Liver (tissue), 9 donors: Measurements from ENCODE around the gene EDDM3A. TPM values are rescaled to one million over a fixed set of nuclear protein-coding genes. Genes with fewer than 3 reads are reported as not detected.

Experiments used
- DNase-seq: peaks from one replicate; pipeline ENCODE4 v3.0.0-alpha.2; 2017; ENCODE audit warnings: low spot score
- H3K27ac ChIP-seq, 2 donors: one replicate each; pipeline ENCODE4 v1.7.0; 2013; ENCODE audit warnings: inconsistent platforms in 2 of 2, low read length in 2 of 2, control low read depth in 1 of 2, low read depth in 1 of 2, mild to moderate bottlenecking in 1 of 2
- H3K27me3 ChIP-seq, 4 donors: one replicate each; pipeline versions ENCODE4 v1.6.1 to v1.7.0; 2013; ENCODE audit warnings: low read length in 3 of 4, inconsistent platforms in 1 of 4, mild to moderate bottlenecking in 1 of 4, moderate library complexity in 1 of 4; ENCODE audit not compliant: control insufficient read depth in 4 of 4, insufficient read depth in 4 of 4
- H3K36me3 ChIP-seq, 4 donors: one replicate each; pipeline versions ENCODE4 v1.6.1 to v1.7.0; 2013; ENCODE audit warnings: low read length in 3 of 4, mild to moderate bottlenecking in 3 of 4, low read depth in 1 of 4, moderate library complexity in 1 of 4; ENCODE audit not compliant: control insufficient read depth in 4 of 4, insufficient read depth in 3 of 4
- H3K4me1 ChIP-seq, 4 donors: one replicate each; pipeline versions ENCODE4 v1.6.1 to v1.7.0; 2013; ENCODE audit warnings: low read length in 3 of 4, mild to moderate bottlenecking in 3 of 4, moderate library complexity in 1 of 4; ENCODE audit not compliant: control insufficient read depth in 4 of 4, insufficient read depth in 4 of 4
- H3K4me3 ChIP-seq, 3 donors: one replicate each; pipeline versions ENCODE4 v1.6.1 to v1.7.0; 2013; ENCODE audit warnings: low read length in 3 of 3, control low read depth in 1 of 3, low read depth in 1 of 3, mild to moderate bottlenecking in 1 of 3
- H3K9ac ChIP-seq, 2 donors: one replicate each; pipeline ENCODE4 v1.7.0; 2013; ENCODE audit warnings: low read length in 2 of 2, mild to moderate bottlenecking in 2 of 2, moderate library complexity in 2 of 2, control low read depth in 1 of 2, low read depth in 1 of 2
- H3K9me3 ChIP-seq, 4 donors: one replicate each; pipeline versions ENCODE4 v1.6.1 to v1.7.0; 2013; ENCODE audit warnings: low read length in 3 of 4; ENCODE audit not compliant: control insufficient read depth in 4 of 4
- EGR1 ChIP-seq, 2 donors: IDR thresholded peaks; 2 replicates each; pipeline ENCODE4 v1.6.1; 2016 to 2018; ENCODE audit warnings: antibody characterized with exemption in 2 of 2, low read depth in 2 of 2
- FOXA1 ChIP-seq: IDR thresholded peaks from 2 replicates; pipeline ENCODE4 v1.6.1; 2016; ENCODE audit warnings: antibody characterized with exemption
- FOXA2 ChIP-seq: IDR thresholded peaks from 2 replicates; pipeline ENCODE4 v1.6.1; 2016; ENCODE audit warnings: antibody characterized with exemption
- GABPA ChIP-seq, 2 donors: IDR thresholded peaks in 1 of 2; conservative IDR thresholded peaks in 1 of 2; 2 replicates each; pipeline ENCODE4 v1.6.1; 2016; ENCODE audit warnings: antibody characterized with exemption in 2 of 2, mild to moderate bottlenecking in 1 of 2, moderate library complexity in 1 of 2
- HNF4A ChIP-seq, 2 donors: conservative IDR thresholded peaks; 2 replicates each; pipeline ENCODE4 v1.6.1; 2016; ENCODE audit warnings: antibody characterized with exemption in 2 of 2, mild to moderate bottlenecking in 2 of 2
- JUND ChIP-seq, 2 donors: IDR thresholded peaks; 2 replicates each; pipeline ENCODE4 v1.6.1; 2016; ENCODE audit warnings: antibody characterized with exemption in 2 of 2
- MAX ChIP-seq: IDR thresholded peaks from 2 replicates; pipeline ENCODE4 v1.6.1; 2016; ENCODE audit warnings: antibody characterized with exemption
- NR2F2 ChIP-seq: IDR thresholded peaks from 2 replicates; pipeline ENCODE4 v1.6.1; 2016; ENCODE audit warnings: antibody characterized with exemption
- RAD21 ChIP-seq, 2 donors: IDR thresholded peaks; 2 replicates each; pipeline ENCODE4 v1.6.1; 2016; ENCODE audit warnings: antibody characterized with exemption in 2 of 2, mild to moderate bottlenecking in 2 of 2
- RXRA ChIP-seq, 2 donors: IDR thresholded peaks; 2 replicates each; pipeline ENCODE4 v1.6.1; 2017 to 2018; ENCODE audit warnings: antibody characterized with exemption in 2 of 2, mild to moderate bottlenecking in 1 of 2
- SP1 ChIP-seq: IDR thresholded peaks from 2 replicates; pipeline ENCODE4 v1.6.1; 2018; ENCODE audit warnings: antibody characterized with exemption, mild to moderate bottlenecking
- TAF1 ChIP-seq: conservative IDR thresholded peaks from 2 replicates; pipeline ENCODE4 v1.6.1; 2016; ENCODE audit warnings: antibody characterized with exemption, mild to moderate bottlenecking
- ZBTB33 ChIP-seq: IDR thresholded peaks from 2 replicates; pipeline ENCODE4 v1.6.1; 2016; ENCODE audit warnings: antibody characterized with exemption
- WGBS: extraction: QIAGEN DNeasy Blood & Tissue Kit; methylation state at CpG from one replicate; pipeline ENCODE4 v1.1.7; 2013; 5-methylcytosine and 5-hydroxymethylcytosine counted together
- polyA plus RNA-seq, 2 donors: library from polyadenylated mRNA; stranded (reverse) in 1 of 2; unstranded in 1 of 2; fragments of 200-250 nt in 1 of 2; fragments of >200 nt in 1 of 2; fragmentation: Nextera tagmentation in 1 of 2; extraction: Ambion mirVana in 1 of 2; gene quantifications; one replicate each; pipeline versions ENCODE4 v1.2.1 to v1.2.3, GENCODE V29; 2013 to 2015
- total RNA-seq, 2 donors: library from RNA; depleted of rRNA; stranded (reverse); fragments of >200 nt; gene quantifications; one replicate each; pipeline ENCODE4 v1.2.3, GENCODE V29; 2014
- TF ChIP-seq, protein P1 (sequence below): fragments of 150-350 bp; IDR thresholded peaks from 2 replicates; pipeline ENCODE4 v1.5.1; 2017; ENCODE audit warnings: improper control_type of control experiment, low read depth, low read length; ENCODE audit not compliant: missing input control
- TF ChIP-seq, protein P2 (sequence below): IDR thresholded peaks from 2 replicates; pipeline ENCODE4 v1.6.1; 2016; ENCODE audit warnings: antibody characterized with exemption, mild to moderate bottlenecking
- donor health status: healthy.
- donor health status: healthy.
- donor health status: healthy.
- donor health status: healthy.
- donor health status: healthy.

Gene EDDM3A
- total and polyA plus RNA-seq, 4 donors, result not detected

GRCh38 chr14:20732979-20733635, 12.6 kb upstream of the EDDM3A start (continued):
- TF ChIP-seq, protein P1, sequence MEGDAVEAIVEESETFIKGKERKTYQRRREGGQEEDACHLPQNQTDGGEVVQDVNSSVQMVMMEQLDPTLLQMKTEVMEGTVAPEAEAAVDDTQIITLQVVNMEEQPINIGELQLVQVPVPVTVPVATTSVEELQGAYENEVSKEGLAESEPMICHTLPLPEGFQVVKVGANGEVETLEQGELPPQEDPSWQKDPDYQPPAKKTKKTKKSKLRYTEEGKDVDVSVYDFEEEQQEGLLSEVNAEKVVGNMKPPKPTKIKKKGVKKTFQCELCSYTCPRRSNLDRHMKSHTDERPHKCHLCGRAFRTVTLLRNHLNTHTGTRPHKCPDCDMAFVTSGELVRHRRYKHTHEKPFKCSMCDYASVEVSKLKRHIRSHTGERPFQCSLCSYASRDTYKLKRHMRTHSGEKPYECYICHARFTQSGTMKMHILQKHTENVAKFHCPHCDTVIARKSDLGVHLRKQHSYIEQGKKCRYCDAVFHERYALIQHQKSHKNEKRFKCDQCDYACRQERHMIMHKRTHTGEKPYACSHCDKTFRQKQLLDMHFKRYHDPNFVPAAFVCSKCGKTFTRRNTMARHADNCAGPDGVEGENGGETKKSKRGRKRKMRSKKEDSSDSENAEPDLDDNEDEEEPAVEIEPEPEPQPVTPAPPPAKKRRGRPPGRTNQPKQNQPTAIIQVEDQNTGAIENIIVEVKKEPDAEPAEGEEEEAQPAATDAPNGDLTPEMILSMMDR, result no peak
- TF ChIP-seq MAX, result no peak

DNA sequence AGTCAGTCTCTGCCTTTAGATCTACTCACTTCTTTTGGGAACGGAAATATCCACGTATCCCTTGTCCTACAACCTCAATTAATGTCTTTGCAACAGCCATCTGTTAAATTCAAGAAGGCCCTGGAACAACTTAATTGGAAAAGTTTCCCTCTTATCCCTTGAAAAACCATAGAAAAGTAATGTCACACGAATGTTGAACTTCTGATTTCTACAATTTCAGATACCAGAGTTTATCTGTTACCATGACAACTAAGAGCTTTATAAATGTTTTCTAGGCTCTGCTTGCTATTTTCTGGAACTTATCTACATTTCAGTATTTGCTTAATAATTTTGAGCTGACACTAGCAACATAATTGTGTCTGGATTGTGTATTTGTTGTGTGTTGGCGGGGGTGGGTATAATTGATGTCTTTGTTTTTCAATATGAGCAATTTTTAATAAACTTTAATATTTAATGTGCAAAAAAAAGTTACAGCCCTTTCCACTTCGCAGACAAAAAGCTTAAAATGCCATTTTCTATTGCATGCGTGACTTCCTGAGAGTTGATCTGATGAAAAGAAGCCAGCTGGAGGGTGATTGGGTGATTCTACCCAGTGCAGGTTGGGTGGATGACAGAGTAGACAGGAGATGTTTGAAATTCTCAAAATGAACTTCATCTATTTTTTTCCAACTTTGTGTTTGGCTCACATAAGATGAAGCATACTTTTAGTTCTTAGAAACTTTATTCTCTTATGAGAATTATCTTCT, 11.8 kb upstream of the EDDM3A start:
- Histone ChIP-seq H3K9me3 (no peaks in the 10 kb centered on the region), H3K4me3 (no peak overlapping the region), H3K36me3 (no peaks in the 10 kb centered on the region), H3K27me3 (no peaks in the 10 kb centered on the region), H3K9ac (no peak overlapping the region), H3K27ac (no peak overlapping the region), H3K4me1 (no peaks in the 10 kb centered on the region)
- TF ChIP-seq RAD21 (IDR thresholded peaks at IDR 0.05), result no peak
- no peak for TF ChIP-seq EGR1 (IDR thresholded peaks at IDR 0.05; ENCODE audit: low read depth in 2 of 2)
- TF ChIP-seq NR2F2, result no peak
- TF ChIP-seq JUND (IDR thresholded peaks at IDR 0.05), result no peak
- no peak for TF ChIP-seq FOXA1
- no peak for TF ChIP-seq MAX
- TF ChIP-seq, protein P2, sequence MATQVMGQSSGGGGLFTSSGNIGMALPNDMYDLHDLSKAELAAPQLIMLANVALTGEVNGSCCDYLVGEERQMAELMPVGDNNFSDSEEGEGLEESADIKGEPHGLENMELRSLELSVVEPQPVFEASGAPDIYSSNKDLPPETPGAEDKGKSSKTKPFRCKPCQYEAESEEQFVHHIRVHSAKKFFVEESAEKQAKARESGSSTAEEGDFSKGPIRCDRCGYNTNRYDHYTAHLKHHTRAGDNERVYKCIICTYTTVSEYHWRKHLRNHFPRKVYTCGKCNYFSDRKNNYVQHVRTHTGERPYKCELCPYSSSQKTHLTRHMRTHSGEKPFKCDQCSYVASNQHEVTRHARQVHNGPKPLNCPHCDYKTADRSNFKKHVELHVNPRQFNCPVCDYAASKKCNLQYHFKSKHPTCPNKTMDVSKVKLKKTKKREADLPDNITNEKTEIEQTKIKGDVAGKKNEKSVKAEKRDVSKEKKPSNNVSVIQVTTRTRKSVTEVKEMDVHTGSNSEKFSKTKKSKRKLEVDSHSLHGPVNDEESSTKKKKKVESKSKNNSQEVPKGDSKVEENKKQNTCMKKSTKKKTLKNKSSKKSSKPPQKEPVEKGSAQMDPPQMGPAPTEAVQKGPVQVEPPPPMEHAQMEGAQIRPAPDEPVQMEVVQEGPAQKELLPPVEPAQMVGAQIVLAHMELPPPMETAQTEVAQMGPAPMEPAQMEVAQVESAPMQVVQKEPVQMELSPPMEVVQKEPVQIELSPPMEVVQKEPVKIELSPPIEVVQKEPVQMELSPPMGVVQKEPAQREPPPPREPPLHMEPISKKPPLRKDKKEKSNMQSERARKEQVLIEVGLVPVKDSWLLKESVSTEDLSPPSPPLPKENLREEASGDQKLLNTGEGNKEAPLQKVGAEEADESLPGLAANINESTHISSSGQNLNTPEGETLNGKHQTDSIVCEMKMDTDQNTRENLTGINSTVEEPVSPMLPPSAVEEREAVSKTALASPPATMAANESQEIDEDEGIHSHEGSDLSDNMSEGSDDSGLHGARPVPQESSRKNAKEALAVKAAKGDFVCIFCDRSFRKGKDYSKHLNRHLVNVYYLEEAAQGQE, result no peak
- TF ChIP-seq SP1, result no peak
- no peak for TF ChIP-seq HNF4A (conservative IDR thresholded peaks at IDR 0.05)
- TF ChIP-seq, protein P1, result no peak
- TF ChIP-seq TAF1, result no peak
- TF ChIP-seq ZBTB33, result no peak
- no peak for TF ChIP-seq RXRA (IDR thresholded peaks at IDR 0.05)
- no peak for TF ChIP-seq FOXA2
- no peak for TF ChIP-seq GABPA (IDR thresholded peaks at IDR 0.05 in 1 of 2, conservative IDR thresholded peaks at IDR 0.05 in 1 of 2)
- DNase-seq, result no peak
- 61% methylated on average over 6 of the region's 6 CpGs for WGBS
